Body of pancreas (tissue), 4 donors: ENCODE results near the gene RTKN2. TPM values are rescaled to one million over a fixed set of nuclear protein-coding genes. Genes with fewer than 3 reads are reported as not detected.
A peak's percentile ranks its signal among the peaks of the same experiment; 100 is the strongest.

Source experiments
- ATAC-seq: fragments of 150-250 bp; one replicate; pipeline ENCODE4 v1.9.1; 2016
- DNase-seq, 4 donors: peaks; one replicate each; pipeline ENCODE4 v3.0.0-alpha.2; 2019
- H3K27ac ChIP-seq, 4 donors: fragments of 200-600 bp; sonication (generic); 1 replicate in 3 of 4; 2 replicates in 1 of 4; pipeline versions ENCODE4 v1.5.1 to v1.6.1; 2016 to 2019; ENCODE audit warnings: mild to moderate bottlenecking in 1 of 4, mixed read lengths in 1 of 4, moderate library complexity in 1 of 4
- H3K27me3 ChIP-seq, 2 donors: fragments of 200-600 bp; sonication (generic); one replicate each; pipeline ENCODE4 v1.6.0; 2016; ENCODE audit warnings: mild to moderate bottlenecking in 1 of 2
- H3K36me3 ChIP-seq, 2 donors: fragments of 200-600 bp; sonication (generic); replicated peaks in 1 of 2; 2 replicates each; pipeline ENCODE4 v1.5.1; 2016; ENCODE audit warnings: low read depth in 2 of 2; ENCODE audit not compliant: insufficient read depth in 1 of 2
- H3K4me1 ChIP-seq: fragments of 200-600 bp; sonication (generic); one replicate; pipeline ENCODE4 v1.6.0; 2016
- H3K4me3 ChIP-seq, 2 donors: fragments of 200-600 bp; sonication (generic); 1 replicate in 1 of 2; 2 replicates in 1 of 2; pipeline ENCODE4 v1.5.1; 2016 to 2019
- H3K9me3 ChIP-seq, 3 donors: fragments of 200-600 bp; sonication (generic); 1 replicate in 2 of 3; 2 replicates in 1 of 3; pipeline ENCODE4 v1.5.1; 2016
- POLR2A ChIP-seq, 3 donors: fragments of 450-650 bp; IDR thresholded peaks; one replicate each; pipeline ENCODE4 v1.6.1; 2016; ENCODE audit warnings: antibody characterized with exemption in 3 of 3, mild to moderate bottlenecking in 2 of 3
- WGBS, 2 donors: methylation state at CpG; one replicate each; pipeline ENCODE4 v1.1.5; 2017; 5-methylcytosine and 5-hydroxymethylcytosine counted together
- intact Hi-C: fragments of 100-400 bp; cut with DNase I; formaldehyde crosslinking; loops from one replicate; pipeline ENCODE4 v1.15.1; 2023
- total RNA-seq, 2 donors: library from RNA; depleted of rRNA; stranded (reverse); fragments of >200 nt; gene quantifications; one replicate each; pipeline ENCODE4 v1.1.0, GENCODE V29; 2016
- TF ChIP-seq, protein P1 (sequence below), 7 experiments: fragments of 450-650 bp in 4 of 7; fragments of 200-600 bp in 3 of 7; sonication (generic) in 3 of 7; IDR thresholded peaks; one replicate each; pipeline ENCODE4 v1.5.1; 2016 to 2019; ENCODE audit warnings: antibody characterized with exemption in 7 of 7

RTKN2 gene
- total RNA-seq, 2 donors from 2014 or later = 0.33 TPM; not detected in 1

DNA sequence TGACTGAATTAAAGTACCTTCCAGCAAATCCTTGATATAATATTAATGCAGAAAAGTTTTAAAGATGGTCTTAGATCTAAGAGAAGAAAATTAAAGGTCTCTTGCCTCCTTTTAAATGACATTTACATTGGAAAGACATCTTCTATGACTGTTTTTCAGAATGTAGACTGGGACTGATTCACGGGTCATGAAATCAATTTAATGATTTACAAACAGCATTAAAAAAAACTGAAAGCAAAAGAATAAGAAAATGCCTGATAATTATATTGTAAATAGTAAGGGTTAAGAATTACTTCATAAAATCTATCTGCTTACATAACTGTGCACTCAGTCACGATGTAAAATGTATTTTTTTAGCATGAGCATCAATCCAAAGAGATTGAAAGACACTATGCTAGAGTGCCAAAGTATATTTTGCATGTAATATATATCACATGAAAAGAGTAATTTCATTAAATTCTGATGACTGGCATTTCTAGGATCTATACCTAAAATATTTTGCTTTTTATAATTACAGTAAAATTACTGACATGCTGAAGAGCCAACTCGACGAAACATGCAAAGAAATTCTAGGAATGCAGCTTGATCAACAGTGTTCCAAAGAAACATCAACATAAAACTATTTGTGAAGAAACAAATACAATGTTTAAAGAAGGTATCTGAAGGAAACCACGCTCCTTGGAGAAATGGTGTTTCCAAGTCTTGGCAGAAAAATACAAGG is 35.1 kb downstream of the RTKN2 start:
- intact Hi-C loops = no loop called here
- ATAC-seq = no peak

DNA sequence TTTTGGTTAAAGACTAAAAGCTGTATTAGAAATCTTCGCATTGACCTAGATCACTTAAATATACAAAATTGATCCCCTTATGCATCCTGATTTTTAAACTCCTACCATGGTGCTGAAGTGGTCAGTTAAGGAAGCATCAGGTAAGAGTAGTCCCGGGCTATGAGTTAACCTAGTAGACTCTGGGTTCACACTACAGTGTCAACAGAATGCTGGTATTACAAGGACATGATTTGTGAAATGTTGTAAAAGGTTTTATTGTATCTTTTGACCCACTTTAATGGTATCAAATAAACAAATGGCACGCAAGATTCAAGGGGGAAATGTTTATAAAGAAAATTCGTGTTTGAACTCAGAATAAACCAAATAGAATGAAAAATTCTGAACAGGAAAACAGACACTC is 36.8 kb downstream of the RTKN2 start:
- no peaks in the 10 kb centered on the region for H3K9me3 ChIP-seq
- H3K36me3 ChIP-seq = no peaks in the 10 kb centered on the region
- peak overlapping the region in 1 of 4 donors; percentile 0 for H3K27ac ChIP-seq
- DNase-seq (no peak), ATAC-seq (no peak)
- intact Hi-C loops = no loop called here
- 67 to 70% methylated on average over 4 of the region's 4 CpGs for WGBS, 2 donors
- TF ChIP-seq, protein P1, sequence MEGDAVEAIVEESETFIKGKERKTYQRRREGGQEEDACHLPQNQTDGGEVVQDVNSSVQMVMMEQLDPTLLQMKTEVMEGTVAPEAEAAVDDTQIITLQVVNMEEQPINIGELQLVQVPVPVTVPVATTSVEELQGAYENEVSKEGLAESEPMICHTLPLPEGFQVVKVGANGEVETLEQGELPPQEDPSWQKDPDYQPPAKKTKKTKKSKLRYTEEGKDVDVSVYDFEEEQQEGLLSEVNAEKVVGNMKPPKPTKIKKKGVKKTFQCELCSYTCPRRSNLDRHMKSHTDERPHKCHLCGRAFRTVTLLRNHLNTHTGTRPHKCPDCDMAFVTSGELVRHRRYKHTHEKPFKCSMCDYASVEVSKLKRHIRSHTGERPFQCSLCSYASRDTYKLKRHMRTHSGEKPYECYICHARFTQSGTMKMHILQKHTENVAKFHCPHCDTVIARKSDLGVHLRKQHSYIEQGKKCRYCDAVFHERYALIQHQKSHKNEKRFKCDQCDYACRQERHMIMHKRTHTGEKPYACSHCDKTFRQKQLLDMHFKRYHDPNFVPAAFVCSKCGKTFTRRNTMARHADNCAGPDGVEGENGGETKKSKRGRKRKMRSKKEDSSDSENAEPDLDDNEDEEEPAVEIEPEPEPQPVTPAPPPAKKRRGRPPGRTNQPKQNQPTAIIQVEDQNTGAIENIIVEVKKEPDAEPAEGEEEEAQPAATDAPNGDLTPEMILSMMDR (IDR thresholded peaks at IDR 0.05) = no peak
- TF ChIP-seq POLR2A (IDR thresholded peaks at IDR 0.05) = no peak
- H3K27me3 ChIP-seq = no peaks in the 10 kb centered on the region
- no peak overlapping the region for H3K4me3 ChIP-seq
- no peaks in the 10 kb centered on the region for H3K4me1 ChIP-seq

More for the DNA sequence above, 35.1 kb downstream of the RTKN2 start:
- WGBS, 2 donors = 50 to 58% methylated on average over 5 of the region's 5 CpGs
- Histone ChIP-seq H3K36me3 (no peaks in the 10 kb centered on the region), H3K9me3 (no peaks in the 10 kb centered on the region), H3K27ac (no peak overlapping the region), H3K4me3 (no peak overlapping the region), H3K4me1 (no peaks in the 10 kb centered on the region), H3K27me3 (no peaks in the 10 kb centered on the region)
- no peak for DNase-seq
- TF ChIP-seq, protein P1 (IDR thresholded peaks at IDR 0.05) = no peak
- TF ChIP-seq POLR2A (IDR thresholded peaks at IDR 0.05) = no peak

DNA sequence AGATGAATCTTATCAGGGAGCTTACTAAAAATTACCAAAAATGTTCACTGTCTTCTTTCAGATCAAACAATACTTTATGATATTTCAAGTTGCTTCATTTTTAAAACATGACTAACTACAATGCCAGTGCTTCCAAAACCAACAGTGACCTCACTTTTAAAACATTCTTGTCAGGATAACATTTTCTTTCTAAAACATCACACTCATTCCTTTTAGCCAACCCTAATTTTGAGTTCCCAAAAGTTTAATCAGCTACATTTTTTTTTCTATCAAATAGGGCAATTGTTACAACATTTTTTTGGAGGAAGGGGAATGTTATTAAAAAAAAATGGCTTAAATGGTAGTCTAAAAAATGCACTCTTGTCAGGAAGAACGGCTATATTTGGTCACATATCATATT is 37.3 kb downstream of the RTKN2 start:
- 43 to 65% methylated on average over 1 of the region's 1 CpG for WGBS, 2 donors
- peak; percentile 47 for ATAC-seq

DNA sequence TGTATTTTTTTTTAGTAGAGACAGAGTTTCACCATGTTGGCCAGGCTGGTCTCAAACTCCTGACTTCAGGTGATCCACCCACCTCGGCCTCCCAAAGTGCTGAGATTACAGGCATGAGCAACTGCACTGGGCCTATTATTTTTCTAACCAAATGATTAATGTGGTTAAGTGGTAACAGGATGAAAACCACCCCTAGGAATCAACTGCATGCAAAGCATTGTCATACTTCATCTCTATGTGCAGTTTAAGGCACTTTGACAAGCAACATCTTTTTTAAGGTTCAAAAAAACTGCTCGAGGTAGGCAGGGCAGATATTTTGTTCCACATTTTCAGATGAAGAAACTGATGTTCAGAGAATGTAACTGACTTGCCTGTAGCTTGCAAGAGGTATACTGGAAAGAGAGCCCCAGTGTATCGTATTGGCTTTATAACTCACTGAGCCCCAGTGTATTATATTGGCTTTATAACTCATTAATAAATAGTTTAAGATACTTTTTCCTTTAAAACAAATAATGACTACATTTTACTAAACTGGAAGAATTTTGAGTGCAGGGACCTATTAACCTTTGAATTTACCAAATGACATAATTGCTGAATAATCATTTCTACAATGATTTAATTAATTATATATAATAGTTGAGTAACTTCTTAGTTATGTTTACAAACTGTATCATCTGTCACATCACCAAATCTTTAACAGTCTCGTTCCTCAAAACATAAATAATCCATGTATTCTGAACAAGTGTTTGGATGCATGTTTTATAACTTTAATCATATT is 38.1 kb downstream of the RTKN2 start:
- ATAC-seq (no peak), DNase-seq (no peak)
- no peaks in the 10 kb centered on the region for H3K27me3 ChIP-seq
- no peaks in the 10 kb centered on the region for H3K9me3 ChIP-seq
- no peak overlapping the region for H3K27ac ChIP-seq
- intact Hi-C loops = no loop called here
- H3K36me3 ChIP-seq = no peaks in the 10 kb centered on the region
- no peak for TF ChIP-seq POLR2A (IDR thresholded peaks at IDR 0.05)
- TF ChIP-seq, protein P1 (IDR thresholded peaks at IDR 0.05) = no peak
- H3K4me3 ChIP-seq = no peak overlapping the region
- 76 to 77% methylated on average over 4 of the region's 4 CpGs for WGBS, 2 donors
- H3K4me1 ChIP-seq = no peaks in the 10 kb centered on the region

More for the DNA sequence above, 37.3 kb downstream of the RTKN2 start:
- H3K27me3 ChIP-seq = no peaks in the 10 kb centered on the region
- DNase-seq = no peak
- intact Hi-C loops = no loop called here
- no peaks in the 10 kb centered on the region for H3K9me3 ChIP-seq
- no peak for TF ChIP-seq POLR2A (IDR thresholded peaks at IDR 0.05)
- TF ChIP-seq, protein P1 (IDR thresholded peaks at IDR 0.05) = no peak
- H3K4me1 ChIP-seq = no peaks in the 10 kb centered on the region
- H3K27ac ChIP-seq = peak overlapping the region in 1 of 4 donors; percentile 0
- H3K4me3 ChIP-seq = no peak overlapping the region
- H3K36me3 ChIP-seq = no peaks in the 10 kb centered on the region
